GM18526 (cell line): ENCODE measurements around the gene AMZ1.

Experiments used
- POLR2A ChIP-seq: IDR thresholded peaks from 3 replicates; pipeline ENCODE4 v1.6.1; 2011; ENCODE audit not compliant: insufficient read length; ENCODE audit errors: extremely low read depth

Gene AMZ1

DNA sequence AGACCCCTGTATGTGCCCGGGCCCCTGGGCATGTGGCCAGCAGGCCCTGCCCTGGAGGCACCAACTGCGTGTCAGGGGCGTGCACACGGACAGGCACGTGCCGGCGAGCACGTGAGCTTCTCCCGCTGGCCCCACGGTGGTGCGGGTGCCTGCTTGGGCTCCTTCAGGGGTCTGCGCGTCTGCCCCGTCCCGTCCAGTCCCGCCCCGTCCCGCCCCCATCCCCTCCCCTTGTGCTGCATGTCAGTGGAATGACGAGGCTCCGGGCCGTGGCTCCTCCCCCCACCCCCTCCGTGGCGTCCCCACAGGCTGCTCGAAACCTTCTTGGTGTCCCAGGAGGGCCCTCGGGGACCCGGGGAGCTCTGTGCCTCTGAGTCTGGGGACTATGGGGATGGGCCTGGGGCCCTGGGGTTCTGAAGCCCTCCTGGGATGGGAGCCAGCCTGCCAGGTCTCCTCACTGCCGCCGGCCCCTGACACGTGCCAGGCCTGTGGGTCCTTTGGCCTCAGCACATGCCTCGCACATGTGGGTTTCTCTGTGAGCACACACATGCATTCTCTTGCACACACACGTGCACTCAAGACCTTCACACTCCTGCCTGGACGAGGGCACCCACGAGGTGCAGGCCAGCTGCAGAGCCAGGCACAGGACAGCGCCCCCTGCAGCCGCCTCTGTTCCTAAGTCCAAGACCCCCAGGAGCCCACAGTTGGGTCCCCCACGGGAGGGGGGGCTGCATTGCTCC is 27.5 kb upstream of the AMZ1 start:
- TF ChIP-seq POLR2A, result no peak

DNA sequence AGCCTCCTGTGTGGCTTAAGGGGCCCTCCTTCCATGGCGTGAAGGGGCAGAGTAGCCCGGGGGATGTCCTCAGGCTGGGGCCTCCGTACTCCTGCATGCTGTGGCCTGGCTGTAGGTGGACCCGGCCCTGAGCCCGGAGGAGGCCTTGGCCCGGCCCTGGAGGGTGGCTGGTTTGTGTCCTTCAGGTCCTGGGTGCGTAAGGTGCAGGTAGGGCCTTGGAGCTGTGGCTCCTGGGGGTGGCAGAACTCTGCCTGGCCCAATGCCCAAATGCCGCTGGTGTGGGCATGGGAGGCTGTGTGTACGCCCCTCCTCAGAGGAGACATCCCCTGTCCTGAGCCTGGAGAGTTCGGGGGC is 26.9 kb upstream of the AMZ1 start:
- no peak for TF ChIP-seq POLR2A

DNA sequence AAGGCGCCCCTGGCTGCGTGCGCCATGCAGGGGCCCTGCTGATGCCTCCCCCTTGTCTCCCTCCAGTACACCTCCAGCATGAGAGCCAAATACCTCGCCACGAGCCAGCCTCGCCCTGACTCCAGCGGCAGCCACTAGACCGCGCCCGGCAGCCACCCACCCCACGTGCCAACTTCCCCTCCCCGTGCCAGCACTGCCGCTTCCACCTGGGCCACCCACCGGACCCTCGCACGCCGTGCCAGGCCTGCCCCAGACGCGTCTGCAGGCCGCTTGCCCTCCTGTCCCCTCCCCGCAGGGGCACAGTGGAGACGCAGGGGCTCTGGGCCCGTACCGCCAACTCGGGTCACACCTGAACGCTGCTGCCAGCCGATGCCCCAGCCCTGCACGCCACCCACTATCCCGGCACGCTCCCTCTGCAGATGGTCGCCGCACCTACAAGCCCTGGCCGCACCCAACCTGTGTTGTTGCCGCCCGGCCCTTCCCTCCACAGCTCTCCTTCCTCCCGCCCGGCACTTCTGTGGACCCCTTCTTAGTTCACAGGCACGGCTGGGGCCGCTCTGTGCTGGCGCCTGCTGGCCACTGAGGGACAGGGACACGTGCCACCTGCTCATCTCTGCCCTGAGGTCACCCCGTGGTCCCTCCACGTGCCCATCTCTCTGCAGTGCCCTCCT is 26.3 kb upstream of the AMZ1 start:
- TF ChIP-seq POLR2A, result no peak

DNA sequence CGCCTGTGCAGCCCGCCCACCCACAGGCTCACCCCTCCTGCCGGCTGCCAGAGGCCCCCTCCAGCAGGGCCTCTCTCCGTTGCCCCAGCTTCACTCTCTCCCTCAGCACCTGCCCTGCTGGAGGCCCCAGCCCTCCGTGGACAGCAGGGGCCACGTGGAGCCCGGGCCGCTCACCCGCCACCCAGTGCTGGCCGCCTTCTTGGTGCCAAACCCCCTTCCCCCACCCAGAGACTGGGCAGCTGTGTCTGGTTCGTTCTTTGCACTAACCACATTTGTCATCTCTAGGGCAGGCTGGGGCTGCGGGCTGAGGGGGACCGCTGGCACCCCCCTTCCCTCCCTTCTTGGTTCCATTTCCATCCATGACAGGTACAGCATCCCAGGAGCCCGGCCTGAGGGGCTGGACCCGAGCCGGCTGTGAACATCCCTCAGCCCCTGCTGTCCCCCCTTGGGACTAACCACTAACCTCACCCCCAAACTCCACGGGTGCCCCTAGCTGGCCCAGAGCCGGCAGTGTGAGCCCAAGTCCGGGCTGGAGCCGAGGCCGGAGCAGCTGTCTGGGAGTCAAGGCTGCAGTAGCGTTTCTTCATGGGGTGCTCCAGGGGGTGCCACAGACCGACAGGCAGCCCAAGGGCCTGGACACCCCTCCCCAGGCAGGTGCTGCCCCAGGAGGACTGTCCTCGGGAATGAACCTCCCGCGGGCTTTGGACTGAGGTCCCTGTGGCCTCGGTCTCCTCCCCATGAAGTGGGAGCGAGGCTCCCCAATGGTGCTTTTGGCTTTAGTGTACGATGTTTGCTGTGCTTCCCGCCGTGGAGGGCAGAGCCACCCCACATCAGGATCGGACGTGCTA is 25.5 kb upstream of the AMZ1 start:
- TF ChIP-seq POLR2A, result no peak

DNA sequence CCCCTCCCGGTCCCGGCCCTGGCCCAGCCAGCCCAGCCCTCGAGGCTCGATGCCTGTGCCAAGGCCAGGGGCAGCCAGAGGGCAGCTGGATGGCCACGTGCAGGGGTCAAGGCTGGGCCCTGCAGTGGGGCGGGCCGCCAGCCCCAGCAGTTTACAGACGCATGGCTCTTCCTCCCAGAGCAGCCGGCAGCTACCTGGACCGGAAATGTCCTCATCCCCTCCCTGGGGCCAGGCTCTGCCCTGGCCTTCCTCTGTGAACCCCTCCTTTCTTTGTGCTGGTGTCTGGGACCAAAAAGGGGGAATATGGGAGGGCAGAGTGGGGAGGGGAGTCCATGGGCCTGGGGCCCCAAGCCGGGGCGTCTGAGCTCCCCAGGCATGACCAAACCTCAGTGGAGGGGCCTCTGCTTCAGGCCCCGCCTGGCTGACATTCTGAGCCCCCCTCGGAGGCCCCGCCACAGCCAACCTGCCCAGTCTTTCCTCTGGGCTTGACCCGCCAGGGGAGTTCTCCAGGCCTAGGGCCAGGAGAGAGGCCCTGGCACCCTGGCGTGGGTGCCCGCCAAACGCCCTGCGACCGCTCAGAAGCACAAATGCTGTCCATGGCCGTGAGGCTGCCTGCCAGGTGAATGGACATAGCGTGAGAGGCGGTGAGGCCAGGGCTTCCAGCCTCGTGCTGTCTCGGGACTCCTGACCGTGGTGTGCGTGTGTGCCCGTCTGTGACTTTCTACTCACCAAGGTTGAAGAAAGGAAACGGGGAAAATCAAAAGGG is 24.7 kb upstream of the AMZ1 start:
- no peak for TF ChIP-seq POLR2A

DNA sequence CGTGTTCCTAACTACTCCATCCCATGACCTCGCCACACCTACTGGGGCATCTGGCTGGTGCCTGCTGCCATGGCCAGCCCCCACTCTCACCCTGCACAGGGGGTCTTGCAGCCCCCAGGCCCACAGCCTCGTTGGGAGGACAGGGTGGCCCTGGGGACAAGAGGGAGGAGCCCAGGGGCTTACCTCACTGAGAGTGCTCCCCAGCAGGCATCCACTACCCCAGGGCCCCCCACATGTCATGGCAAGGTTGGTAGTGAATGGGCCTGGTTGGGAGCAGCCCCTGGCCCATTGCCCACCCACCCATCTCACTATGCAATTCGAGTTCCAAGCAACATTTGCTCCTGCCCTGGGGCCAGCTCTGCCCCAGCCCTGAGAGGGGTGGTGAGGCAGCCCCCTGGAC is 24.0 kb upstream of the AMZ1 start:
- no peak for TF ChIP-seq POLR2A

DNA sequence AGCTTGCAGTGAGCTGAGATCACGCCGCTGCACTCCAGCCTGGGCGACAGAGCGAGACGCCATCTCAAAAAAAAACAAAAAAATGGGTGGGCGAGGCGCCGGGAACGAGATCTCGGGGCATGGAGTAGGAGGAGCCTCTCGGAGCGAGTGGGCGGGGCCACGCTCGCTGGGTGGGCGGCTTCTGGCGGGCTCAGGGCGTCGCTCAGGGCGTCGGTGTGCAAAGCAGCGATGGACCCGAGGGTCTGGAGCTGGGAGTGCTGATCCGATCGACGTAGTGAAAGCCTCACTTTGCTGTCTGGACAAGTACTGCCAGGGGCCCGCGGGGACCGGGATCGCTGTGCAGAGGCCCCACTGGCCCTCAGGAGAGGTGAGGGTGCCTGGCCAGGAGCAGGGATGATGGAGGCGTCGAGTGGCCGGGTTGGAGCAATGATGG is 22.6 kb upstream of the AMZ1 start:
- TF ChIP-seq POLR2A, result no peak

DNA sequence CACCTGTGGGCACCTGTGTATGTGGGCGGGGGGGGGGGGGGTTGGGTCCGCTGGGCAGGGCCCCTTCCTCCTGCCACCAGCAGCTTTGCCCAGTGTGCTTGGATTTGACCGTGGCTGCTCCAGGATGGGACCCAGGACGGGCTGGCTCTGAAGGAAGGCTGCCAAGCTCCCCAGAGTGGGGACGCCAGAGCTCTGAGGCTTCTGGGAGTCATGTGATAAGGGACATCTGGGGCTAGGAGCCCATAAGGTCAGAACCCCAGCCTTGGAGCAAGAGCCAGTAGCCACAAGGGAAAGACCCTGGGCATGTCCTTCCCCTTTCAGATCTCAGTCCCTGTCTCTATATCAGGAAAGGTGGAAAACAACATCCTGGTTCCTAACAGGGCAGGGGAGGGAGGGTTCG is 21.8 kb upstream of the AMZ1 start:
- TF ChIP-seq POLR2A, result no peak

DNA sequence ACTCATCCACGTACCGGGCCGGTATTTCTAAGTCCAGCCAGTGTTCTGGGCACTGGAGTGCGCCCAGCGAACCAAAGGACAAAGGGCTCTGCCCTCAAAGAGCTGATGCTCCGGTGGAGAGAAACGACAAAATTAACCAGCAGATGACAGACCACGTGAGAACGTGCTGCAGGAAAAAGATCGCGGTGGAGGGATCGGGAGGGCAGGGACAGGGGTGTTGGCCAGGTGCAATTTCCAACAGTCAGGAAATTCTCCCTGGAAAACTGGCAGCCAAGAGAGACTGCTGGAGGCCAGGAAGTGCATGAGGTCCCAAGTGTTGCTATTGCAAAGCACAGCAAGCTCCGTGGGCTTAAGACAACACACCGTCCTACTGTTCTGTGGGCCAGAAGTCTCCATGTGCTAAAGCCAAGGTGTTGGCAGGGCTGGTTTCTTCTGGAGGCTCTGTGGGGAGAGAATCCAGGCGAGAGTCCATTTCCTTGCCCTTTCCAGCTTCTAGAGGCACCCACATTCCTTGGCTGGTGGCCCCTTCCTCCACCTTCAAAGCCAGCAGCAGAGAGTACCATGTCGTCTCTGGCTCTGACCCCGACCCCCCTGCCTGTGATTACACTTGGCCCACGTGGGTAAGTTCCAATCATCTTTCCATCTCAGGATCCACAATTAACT is 21.3 kb upstream of the AMZ1 start:
- TF ChIP-seq POLR2A, result no peak

DNA sequence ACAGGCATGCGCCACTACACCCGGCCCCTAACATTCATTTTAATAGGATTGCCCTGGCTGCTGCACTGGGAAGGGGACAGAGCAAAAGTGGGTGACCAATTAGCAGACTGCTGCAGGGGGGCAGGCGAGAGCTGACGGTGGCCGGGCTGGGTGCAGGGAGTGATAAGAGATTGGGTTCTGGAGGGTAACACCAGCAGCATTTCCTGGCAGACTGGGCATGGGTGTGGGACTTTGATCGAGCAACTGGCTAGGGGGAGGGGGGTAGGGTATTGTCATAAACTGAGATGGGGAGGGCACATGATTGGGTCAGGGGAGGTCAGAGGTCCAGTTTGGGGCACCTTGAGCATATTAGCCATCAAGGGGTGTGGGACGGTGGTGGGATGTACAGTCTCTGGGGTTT is 20.2 kb upstream of the AMZ1 start:
- TF ChIP-seq POLR2A, result no peak

DNA sequence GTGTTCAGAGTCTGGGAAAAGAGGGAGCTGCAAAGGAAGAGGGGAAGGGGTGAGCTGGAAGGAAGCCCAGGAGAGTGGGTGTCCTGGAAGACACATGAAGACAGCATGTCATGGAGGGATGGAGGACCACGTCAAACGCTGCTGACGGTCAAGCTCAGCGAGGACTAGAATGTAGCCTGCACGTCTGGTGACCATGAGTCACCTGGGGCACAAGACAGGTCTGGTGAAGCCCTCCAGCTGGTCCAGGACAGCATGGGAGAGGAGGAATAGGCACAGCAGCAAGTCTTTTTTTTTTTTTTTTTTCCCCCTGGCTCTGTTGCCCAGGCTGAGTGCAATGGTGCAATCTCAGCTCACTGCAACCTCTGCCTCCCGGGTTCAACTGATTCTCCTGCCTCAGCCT is 19.6 kb upstream of the AMZ1 start:
- no peak for TF ChIP-seq POLR2A

DNA sequence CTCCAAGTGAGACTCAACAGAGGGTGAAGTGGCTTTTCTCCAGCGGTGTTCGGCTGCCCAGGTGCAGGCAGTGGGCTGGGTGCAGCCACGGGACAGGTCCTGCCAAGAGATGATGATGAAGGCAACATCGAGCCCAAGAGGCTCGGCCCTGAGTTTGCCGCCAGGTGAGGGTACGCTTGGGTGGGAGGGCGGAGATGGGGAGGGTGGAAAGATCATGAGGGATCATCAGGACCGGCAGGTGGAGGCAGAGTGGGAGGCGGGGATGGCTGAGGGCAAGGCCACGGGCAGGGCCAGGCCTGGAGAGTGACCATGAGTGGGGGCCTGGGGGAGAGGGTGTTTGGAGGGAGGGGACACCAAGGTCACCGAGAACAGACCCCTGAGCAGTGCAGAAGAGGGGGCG is 17.8 kb upstream of the AMZ1 start:
- no peak for TF ChIP-seq POLR2A

DNA sequence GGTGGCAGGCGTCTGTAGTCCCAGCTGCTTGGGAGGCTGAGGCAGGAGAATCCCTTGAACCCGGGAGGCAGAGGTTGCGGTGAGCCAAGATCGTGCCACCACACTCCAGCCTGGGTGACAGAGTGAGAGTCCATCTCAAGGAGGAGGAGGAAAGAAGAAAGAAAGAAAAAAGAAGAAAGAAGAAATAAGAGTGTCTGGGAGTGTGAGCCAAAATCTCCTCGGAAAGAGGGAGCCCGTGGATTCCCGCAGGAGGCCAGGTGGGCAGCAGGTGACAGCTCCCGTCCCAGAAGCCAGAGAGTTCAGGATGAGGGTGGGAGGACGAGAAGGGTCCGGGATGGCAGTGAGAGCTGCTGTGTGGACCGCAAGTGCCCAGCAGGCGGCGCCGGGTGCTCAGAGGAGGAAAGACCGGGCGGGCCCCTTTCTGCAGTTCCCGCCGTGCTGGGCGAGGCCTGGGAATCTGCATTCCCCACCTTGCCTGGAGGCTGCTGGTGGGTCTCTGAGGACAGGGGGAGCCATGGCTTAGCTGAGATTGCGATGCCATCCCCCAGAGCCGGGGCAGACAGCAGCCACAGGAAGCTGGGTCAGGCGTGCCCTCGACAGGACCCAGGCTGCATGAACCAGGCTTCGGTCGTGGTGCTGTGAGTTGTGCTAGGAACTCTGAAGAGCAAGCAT is 17.1 kb upstream of the AMZ1 start:
- TF ChIP-seq POLR2A, result no peak

DNA sequence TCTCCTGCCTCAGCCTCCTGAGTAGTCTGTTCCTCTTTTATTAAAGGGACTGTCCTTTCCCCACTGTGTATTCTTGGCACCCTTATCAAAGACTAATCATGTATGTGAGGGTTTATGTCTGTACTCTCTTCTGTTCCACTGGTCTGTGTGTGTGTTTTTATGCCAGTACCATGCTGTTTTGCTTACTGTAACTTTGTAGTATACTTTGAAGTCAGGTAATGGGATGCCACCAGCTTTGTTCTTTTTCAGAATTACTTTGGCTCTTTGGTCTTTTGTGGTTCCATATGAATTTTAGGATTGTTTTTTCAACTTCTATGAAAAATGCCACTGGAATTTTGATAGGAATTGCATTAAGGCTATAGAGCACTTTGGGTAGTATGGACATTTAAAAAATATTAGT is 14.1 kb upstream of the AMZ1 start:
- TF ChIP-seq POLR2A, result no peak
